Prostate gland (tissue), 2 donors: ENCODE results near the gene CAPN1.

ENCODE experiments used
- CTCF ChIP-seq, 4 experiments: fragments of 200-600 bp in 2 of 4; fragments of 450-650 bp in 2 of 4; sonication (generic) in 2 of 4; IDR thresholded peaks; 1 replicate in 3 of 4; 2 replicates in 1 of 4; pipeline ENCODE4 v1.5.1; 2016 to 2019; ENCODE audit warnings: antibody characterized with exemption in 4 of 4, mild to moderate bottlenecking in 2 of 4, moderate library complexity in 2 of 4
- POLR2A ChIP-seq: fragments of 450-650 bp; IDR thresholded peaks from one replicate; pipeline ENCODE4 v1.6.1; 2016; ENCODE audit warnings: antibody characterized with exemption, mild to moderate bottlenecking

GRCh38 chr11:65209711-65210360 is 28.1 kb downstream of the CAPN1 start:
- TF ChIP-seq CTCF (IDR thresholded peaks at IDR 0.05), result no peak
- TF ChIP-seq POLR2A, result no peak
